ENCODE results near the gene ACAP2. TPM values are rescaled to one million over a fixed set of nuclear protein-coding genes. Genes with fewer than 3 reads are reported as not detected.

Gene ACAP2
- total RNA-seq, 1 experiment from 2014 or later: 42.9 TPM

GRCh38 chr3:195254454-195255175 lies 188.2 kb downstream of the ACAP2 start:
- intact Hi-C loops (cut with micrococcal nuclease; ENCODE audit: unreplicated experiment): no loop called here
- TF ChIP-seq CTCF (IDR thresholded peaks at IDR 0.05; ENCODE audit: insufficient read depth in 1 of 2, low read depth in 1 of 2, low read length in 1 of 2, severe bottlenecking in 1 of 2, unreplicated experiment in 1 of 2): no peak
- Mint-ChIP-seq H3K27me3 (ENCODE audit: insufficient read depth, unreplicated experiment) (no peaks in the 10 kb centered on the region), H3K27ac (ENCODE audit: unreplicated experiment) (no peak overlapping the region), H3K4me1 (ENCODE audit: low read depth, unreplicated experiment) (peaks cover 6% of the 10 kb centered on the region), H3K9me3 (ENCODE audit: unreplicated experiment) (no peaks in the 10 kb centered on the region), H3K4me3 (ENCODE audit: unreplicated experiment) (no peak overlapping the region), H3K36me3 (ENCODE audit: insufficient read depth, unreplicated experiment) (no peaks in the 10 kb centered on the region)
- no TSS peak for BruUV-seq (replicated peaks)
- Histone ChIP-seq H3K9me3 (no peaks in the 10 kb centered on the region), H3K27me3 (replicated peaks; ENCODE audit: control insufficient read depth, insufficient read depth, low read length) (no peaks in the 10 kb centered on the region), H3K36me3 (ENCODE audit: control insufficient read depth, insufficient read depth, low read length) (no peaks in the 10 kb centered on the region), H3K4me3 (ENCODE audit: low read depth, low read length) (no peak overlapping the region), H3K4me1 (peaks cover 9% of the 10 kb centered on the region; the same call in 1 of the 2 replicates)
- DNase-seq: no peak
- POLR2A ChIA-PET: no interaction called here
- CTCF ChIA-PET: interaction anchor here (1.1 kb wide), 1 partner anchor 16 kb away, joined by 4 read pairs; the partner anchor contains the start of gene XXYLT1

- Mint-ChIP-seq H3K4me3 (ENCODE audit: unreplicated experiment) (no peak overlapping the region), H3K27me3 (ENCODE audit: insufficient read depth, unreplicated experiment) (no peaks in the 10 kb centered on the region), H3K9me3 (ENCODE audit: unreplicated experiment) (no peaks in the 10 kb centered on the region), H3K4me1 (ENCODE audit: low read depth, unreplicated experiment) (peaks cover 6% of the 10 kb centered on the region), H3K36me3 (ENCODE audit: insufficient read depth, unreplicated experiment) (no peaks in the 10 kb centered on the region), H3K27ac (ENCODE audit: unreplicated experiment) (no peak overlapping the region)
- POLR2A ChIA-PET: no interaction called here
- Histone ChIP-seq H3K36me3 (ENCODE audit: control insufficient read depth, insufficient read depth, low read length) (no peaks in the 10 kb centered on the region), H3K27me3 (replicated peaks; ENCODE audit: control insufficient read depth, insufficient read depth, low read length) (no peaks in the 10 kb centered on the region), H3K9me3 (no peaks in the 10 kb centered on the region), H3K4me3 (ENCODE audit: low read depth, low read length) (no peak overlapping the region), H3K4me1 (peaks cover 4% of the 10 kb centered on the region; the same call in 1 of the 2 replicates)
- no peak for TF ChIP-seq CTCF (IDR thresholded peaks at IDR 0.05; ENCODE audit: insufficient read depth in 1 of 2, low read depth in 1 of 2, low read length in 1 of 2, severe bottlenecking in 1 of 2, unreplicated experiment in 1 of 2)
- intact Hi-C loops (cut with micrococcal nuclease; ENCODE audit: unreplicated experiment): no loop called here
- no peak for DNase-seq
- CTCF ChIA-PET: no interaction called here
- BruUV-seq (replicated peaks): no TSS peak
Measured at GRCh38 chr3:195253923-195254432, 188.8 kb downstream of the ACAP2 start.

GRCh38 chr3:195251336-195252065 lies 191.3 kb downstream of the ACAP2 start:
- no peaks in the 10 kb centered on the region for H3K4me1 Mint-ChIP-seq (ENCODE audit: low read depth, unreplicated experiment)

More at GRCh38 chr3:195251336-195252065, 191.3 kb downstream of the ACAP2 start:
- intact Hi-C loops (cut with micrococcal nuclease; ENCODE audit: unreplicated experiment): no loop called here
- no peak for DNase-seq
- Histone ChIP-seq H3K9me3 (no peaks in the 10 kb centered on the region), H3K36me3 (ENCODE audit: control insufficient read depth, insufficient read depth, low read length) (no peaks in the 10 kb centered on the region), H3K4me3 (ENCODE audit: low read depth, low read length) (no peak overlapping the region), H3K27me3 (replicated peaks; ENCODE audit: control insufficient read depth, insufficient read depth, low read length) (no peaks in the 10 kb centered on the region), H3K4me1 (no peaks in the 10 kb centered on the region)
- no peak for TF ChIP-seq CTCF (IDR thresholded peaks at IDR 0.05; ENCODE audit: insufficient read depth in 1 of 2, low read depth in 1 of 2, low read length in 1 of 2, severe bottlenecking in 1 of 2, unreplicated experiment in 1 of 2)
- Mint-ChIP-seq H3K9me3 (ENCODE audit: unreplicated experiment) (no peaks in the 10 kb centered on the region), H3K27me3 (ENCODE audit: insufficient read depth, unreplicated experiment) (no peaks in the 10 kb centered on the region), H3K36me3 (ENCODE audit: insufficient read depth, unreplicated experiment) (no peaks in the 10 kb centered on the region), H3K4me3 (ENCODE audit: unreplicated experiment) (no peak overlapping the region), H3K27ac (ENCODE audit: unreplicated experiment) (no peak overlapping the region)
- ChIA-PET CTCF (no interaction called here), POLR2A (no interaction called here)
- no TSS peak for BruUV-seq (replicated peaks)

All from Caco-2 (cell line).